ENCODE data around the gene ADAMTSL3.

ADAMTSL3 gene

GRCh38 chr15:83654379-83655236, 685 bp downstream of the ADAMTSL3 start:
- no peak for DNase-seq (ENCODE audit: low read depth in 2 of 2)

GRCh38 chr15:83655237-83655616, 1.3 kb downstream of the ADAMTSL3 start:
- no peak for DNase-seq (ENCODE audit: low read depth in 2 of 2)

GRCh38 chr15:83656192-83656591, 2.3 kb downstream of the ADAMTSL3 start:
- no peak for DNase-seq (ENCODE audit: low read depth in 2 of 2)

- DNase-seq (ENCODE audit: low read depth in 2 of 2): no peak
Observed at GRCh38 chr15:83656943-83657528, 3.1 kb downstream of the ADAMTSL3 start.

- no peak for DNase-seq (ENCODE audit: low read depth in 2 of 2)
Observed at GRCh38 chr15:83657549-83657948, 3.6 kb downstream of the ADAMTSL3 start.

GRCh38 chr15:83658430-83659416, 4.8 kb downstream of the ADAMTSL3 start:
- DNase-seq (ENCODE audit: low read depth in 2 of 2): no peak

GRCh38 chr15:83659417-83659812, 5.5 kb downstream of the ADAMTSL3 start:
- no peak for DNase-seq (ENCODE audit: low read depth in 2 of 2)

- DNase-seq (ENCODE audit: low read depth in 2 of 2): no peak
Observed at GRCh38 chr15:83665480-83665879, 11.6 kb downstream of the ADAMTSL3 start.

- DNase-seq (ENCODE audit: low read depth in 2 of 2): no peak
Observed at GRCh38 chr15:83670672-83671229, 16.8 kb downstream of the ADAMTSL3 start.

- no peak for DNase-seq (ENCODE audit: low read depth in 2 of 2)
Observed at GRCh38 chr15:83671603-83672002, 17.7 kb downstream of the ADAMTSL3 start.

- no peak for DNase-seq (ENCODE audit: low read depth in 2 of 2)
Observed at GRCh38 chr15:83673385-83673784, 19.5 kb downstream of the ADAMTSL3 start.

- DNase-seq (ENCODE audit: low read depth in 2 of 2): no peak
Observed at GRCh38 chr15:83682476-83683088, 28.7 kb downstream of the ADAMTSL3 start.

GRCh38 chr15:83685916-83686332, 32.0 kb downstream of the ADAMTSL3 start:
- DNase-seq (ENCODE audit: low read depth in 2 of 2): no peak

- DNase-seq (ENCODE audit: low read depth in 2 of 2): no peak
Observed at GRCh38 chr15:83688201-83688600, 34.3 kb downstream of the ADAMTSL3 start.

GRCh38 chr15:83690676-83691075, 36.8 kb downstream of the ADAMTSL3 start:
- no peak for DNase-seq (ENCODE audit: low read depth in 2 of 2)

GRCh38 chr15:83692746-83693581, 39.0 kb downstream of the ADAMTSL3 start:
- DNase-seq (ENCODE audit: low read depth in 2 of 2): no peak

GRCh38 chr15:83694015-83694414, 40.1 kb downstream of the ADAMTSL3 start:
- no peak for DNase-seq (ENCODE audit: low read depth in 2 of 2)

- DNase-seq (ENCODE audit: low read depth in 2 of 2): no peak
Observed at GRCh38 chr15:83694536-83694935, 40.6 kb downstream of the ADAMTSL3 start.

- no peak for DNase-seq (ENCODE audit: low read depth in 2 of 2)
Observed at GRCh38 chr15:83695246-83695645, 41.3 kb downstream of the ADAMTSL3 start.

- no peak for DNase-seq (ENCODE audit: low read depth in 2 of 2)
Observed at GRCh38 chr15:83695901-83696425, 42.0 kb downstream of the ADAMTSL3 start.
